Transverse colon (tissue), 4 donors: ENCODE measurements around the gene ARHGAP22.

ENCODE experiments used
- CTCF ChIP-seq, 5 experiments: fragments of 200-600 bp in 3 of 5; fragments of 450-650 bp in 2 of 5; sonication (generic) in 3 of 5; IDR thresholded peaks; 1 replicate in 2 of 5; 2 replicates in 3 of 5; pipeline ENCODE4 v1.5.1; 2016 to 2017; ENCODE audit warnings: antibody characterized with exemption in 5 of 5, inconsistent platforms in 3 of 5, mild to moderate bottlenecking in 2 of 5, moderate library complexity in 1 of 5
- EP300 ChIP-seq: sonication (generic); formaldehyde crosslinking; IDR thresholded peaks from one replicate; pipeline ENCODE4 v1.6.1; 2017; ENCODE audit warnings: antibody characterized with exemption, low read depth
- POLR2AphosphoS5 ChIP-seq, 3 donors: sonication (generic); formaldehyde crosslinking; IDR thresholded peaks; one replicate each; pipeline ENCODE4 v1.6.1; 2016; ENCODE audit warnings: antibody characterized with exemption in 3 of 3

GRCh38 chr10:48620719-48621118, 15.8 kb upstream of the ARHGAP22 start:
- TF ChIP-seq CTCF (IDR thresholded peaks at IDR 0.05) (no peak), POLR2AphosphoS5 (IDR thresholded peaks at IDR 0.05) (no peak), EP300 (no peak)
